ENCODE results near the gene CLNK. TPM values are rescaled to one million over a fixed set of nuclear protein-coding genes. Genes with fewer than 3 reads are reported as not detected.

The CLNK gene
- total and polyA plus RNA-seq, 12 donors: 0.07 to 0.35 (median 0.26) TPM; not detected in 9

DNA sequence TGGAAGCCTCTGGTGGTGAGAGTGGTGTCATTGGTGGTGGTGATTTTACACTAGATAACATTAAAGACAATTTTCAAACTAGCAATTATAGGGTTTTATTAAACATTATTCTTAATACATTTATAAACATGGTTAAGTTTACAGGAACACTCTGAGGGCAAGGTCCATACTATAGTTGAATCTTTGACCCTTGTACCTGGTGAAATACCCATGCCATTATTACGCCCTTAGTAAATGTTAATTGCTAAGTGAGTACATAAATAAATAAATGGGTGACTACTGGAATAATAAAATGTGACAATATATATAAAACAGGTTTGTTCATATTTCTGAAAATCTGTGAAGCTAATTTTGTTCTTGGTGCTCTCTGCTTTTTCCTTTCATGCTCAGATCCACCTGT is 13.6 kb upstream of the CLNK start:
- H3K27me3 ChIP-seq: no peaks in the 10 kb centered on the region
- no peak overlapping the region for H3K27ac ChIP-seq
- no peak for TF ChIP-seq POLR2A (IDR thresholded peaks at IDR 0.05)
- TF ChIP-seq, protein P1, sequence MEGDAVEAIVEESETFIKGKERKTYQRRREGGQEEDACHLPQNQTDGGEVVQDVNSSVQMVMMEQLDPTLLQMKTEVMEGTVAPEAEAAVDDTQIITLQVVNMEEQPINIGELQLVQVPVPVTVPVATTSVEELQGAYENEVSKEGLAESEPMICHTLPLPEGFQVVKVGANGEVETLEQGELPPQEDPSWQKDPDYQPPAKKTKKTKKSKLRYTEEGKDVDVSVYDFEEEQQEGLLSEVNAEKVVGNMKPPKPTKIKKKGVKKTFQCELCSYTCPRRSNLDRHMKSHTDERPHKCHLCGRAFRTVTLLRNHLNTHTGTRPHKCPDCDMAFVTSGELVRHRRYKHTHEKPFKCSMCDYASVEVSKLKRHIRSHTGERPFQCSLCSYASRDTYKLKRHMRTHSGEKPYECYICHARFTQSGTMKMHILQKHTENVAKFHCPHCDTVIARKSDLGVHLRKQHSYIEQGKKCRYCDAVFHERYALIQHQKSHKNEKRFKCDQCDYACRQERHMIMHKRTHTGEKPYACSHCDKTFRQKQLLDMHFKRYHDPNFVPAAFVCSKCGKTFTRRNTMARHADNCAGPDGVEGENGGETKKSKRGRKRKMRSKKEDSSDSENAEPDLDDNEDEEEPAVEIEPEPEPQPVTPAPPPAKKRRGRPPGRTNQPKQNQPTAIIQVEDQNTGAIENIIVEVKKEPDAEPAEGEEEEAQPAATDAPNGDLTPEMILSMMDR (IDR thresholded peaks at IDR 0.05): no peak
- DNase-seq: no peak
- no peaks in the 10 kb centered on the region for H3K36me3 ChIP-seq (replicated peaks in 1 of 2)
- intact Hi-C loops (cut with DNase I): no loop called here
- 91 to 98% (median 94%) methylated on average over 1 of the region's 1 CpG for WGBS, 4 donors
- no peaks in the 10 kb centered on the region for H3K9me3 ChIP-seq (replicated peaks in 1 of 3)
- H3K4me3 ChIP-seq: no peak overlapping the region
- no peaks in the 10 kb centered on the region for H3K4me1 ChIP-seq (replicated peaks in 1 of 2)

DNA sequence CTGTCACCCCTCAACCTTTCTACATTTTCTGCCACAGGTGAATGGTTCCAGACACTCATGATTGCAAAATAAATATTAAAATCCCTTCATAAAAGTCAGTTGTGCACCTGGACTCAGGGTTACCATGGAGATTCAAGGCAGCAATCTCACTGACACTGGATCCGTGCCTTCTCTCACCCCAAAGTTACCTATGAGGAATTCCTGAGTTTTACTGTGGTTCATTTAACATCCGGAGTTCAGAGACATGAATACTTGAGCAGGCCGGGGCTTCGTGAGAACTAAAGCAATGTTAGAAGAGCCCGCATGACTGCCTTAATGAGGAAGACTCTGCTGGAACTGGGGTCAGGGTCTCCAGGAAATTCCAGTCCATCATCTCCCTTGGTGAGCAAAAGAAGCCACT is 12.5 kb upstream of the CLNK start:
- H3K4me1 ChIP-seq (replicated peaks in 1 of 2): peaks cover 0 to 2% of the 10 kb centered on the region in 2 donors
- H3K9me3 ChIP-seq (replicated peaks in 1 of 3): no peaks in the 10 kb centered on the region
- H3K27me3 ChIP-seq: no peaks in the 10 kb centered on the region
- no peaks in the 10 kb centered on the region for H3K36me3 ChIP-seq (replicated peaks in 1 of 2)
- no peak for TF ChIP-seq POLR2A (IDR thresholded peaks at IDR 0.05)
- TF ChIP-seq, protein P1 (IDR thresholded peaks at IDR 0.05): no peak
- intact Hi-C loops (cut with DNase I): no loop called here
- no peak for DNase-seq
- H3K4me3 ChIP-seq: no peak overlapping the region
- no peak overlapping the region for H3K27ac ChIP-seq
- WGBS, 4 donors: 59 to 88% (median 69%) methylated on average over 5 of the region's 5 CpGs

DNA sequence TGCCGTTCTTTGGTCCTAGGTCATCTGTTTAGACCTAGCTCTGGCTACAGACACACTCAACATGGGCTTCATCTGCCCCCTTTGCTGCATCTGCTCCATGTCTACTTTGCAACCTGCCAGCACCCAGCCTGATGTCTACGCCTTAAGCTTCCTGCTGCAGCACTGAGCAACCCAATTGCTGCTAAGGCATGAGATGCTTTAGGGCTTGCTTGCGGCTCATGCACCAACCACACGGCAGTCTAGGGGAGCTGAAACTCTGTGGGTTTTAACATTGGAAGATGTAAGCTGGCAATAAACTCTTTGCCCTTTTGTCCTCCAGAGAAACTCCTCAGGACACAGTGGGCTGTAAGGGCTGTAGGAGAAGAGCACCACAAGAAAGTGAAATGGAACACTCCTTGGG is 11.7 kb upstream of the CLNK start:
- H3K36me3 ChIP-seq (replicated peaks in 1 of 2): no peaks in the 10 kb centered on the region
- WGBS, 4 donors: 88 to 94% (median 92%) methylated on average over 3 to 4 of the region's 4 CpGs
- intact Hi-C loops (cut with DNase I): no loop called here
- H3K4me1 ChIP-seq (replicated peaks in 1 of 2): peaks cover 0 to 10% of the 10 kb centered on the region in 2 donors
- no peak overlapping the region for H3K4me3 ChIP-seq
- DNase-seq: no peak
- H3K27ac ChIP-seq: no peak overlapping the region
- no peak for TF ChIP-seq POLR2A (IDR thresholded peaks at IDR 0.05)
- TF ChIP-seq, protein P1 (IDR thresholded peaks at IDR 0.05): no peak
- no peaks in the 10 kb centered on the region for H3K9me3 ChIP-seq (replicated peaks in 1 of 3)
- H3K27me3 ChIP-seq: no peaks in the 10 kb centered on the region

DNA sequence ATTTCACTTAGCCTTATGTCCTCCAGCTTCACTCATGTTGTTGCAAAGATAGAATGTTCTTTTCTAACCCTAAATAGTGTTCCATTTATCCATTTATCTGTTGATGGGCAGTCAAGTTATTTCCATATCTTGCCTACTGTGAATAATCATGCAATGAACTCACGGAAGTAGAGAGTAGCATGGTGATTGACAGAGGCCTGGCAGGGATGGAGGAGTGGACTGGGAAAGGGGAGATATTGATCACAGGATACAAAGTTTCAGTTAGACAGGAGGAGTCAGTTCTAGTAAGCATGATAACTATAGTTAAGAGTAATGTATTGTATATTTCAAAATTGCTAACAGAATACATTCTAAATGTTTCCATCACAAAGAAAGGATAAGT is 10.3 kb upstream of the CLNK start:
- H3K4me1 ChIP-seq (replicated peaks in 1 of 2): peaks cover 0 to 10% of the 10 kb centered on the region in 2 donors
- H3K27me3 ChIP-seq: no peaks in the 10 kb centered on the region
- intact Hi-C loops (cut with DNase I): no loop called here
- no peaks in the 10 kb centered on the region for H3K9me3 ChIP-seq (replicated peaks in 1 of 3)
- TF ChIP-seq, protein P1 (IDR thresholded peaks at IDR 0.05): no peak
- no peak for TF ChIP-seq POLR2A (IDR thresholded peaks at IDR 0.05)
- WGBS, 4 donors: 74 to 90% (median 82%) methylated on average over 1 of the region's 1 CpG
- DNase-seq: no peak
- H3K27ac ChIP-seq: no peak overlapping the region
- H3K4me3 ChIP-seq: no peak overlapping the region
- no peaks in the 10 kb centered on the region for H3K36me3 ChIP-seq (replicated peaks in 1 of 2)
